Hematopoietic multipotent progenitor cell treated with erythropoietin and hydrocortisone succinate and interleukin-3 and kit ligand, for 17 days (in vitro differentiated cells): Measurements from ENCODE around the gene FMO3.

Experiments used
- DNase-seq: peaks from one replicate; pipeline ENCODE4 v3.0.0-alpha.2; 2015; ENCODE audit warnings: low spot score

FMO3 gene

DNA sequence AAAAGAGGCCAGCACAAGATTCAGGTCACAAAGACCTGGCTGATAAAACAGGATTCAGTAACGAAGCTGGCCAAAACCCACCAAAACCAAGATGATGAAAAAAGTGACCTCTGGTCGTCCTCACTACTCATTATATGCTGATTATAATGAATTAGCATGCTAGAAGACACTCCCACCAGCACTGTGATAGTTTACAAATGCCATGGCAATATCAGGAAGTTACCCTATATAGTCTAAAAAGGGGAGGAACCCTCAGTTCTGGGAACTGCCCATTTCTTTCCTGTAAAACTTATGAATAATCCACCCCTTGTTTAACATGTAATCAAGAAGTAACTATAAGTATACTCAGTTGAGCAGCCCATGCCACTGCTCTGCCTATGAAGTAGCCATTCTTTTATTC is 68.4 kb downstream of the FMO3 start:
- DNase-seq: no peak

GRCh38 chr1:171160211-171160610 is 69.5 kb downstream of the FMO3 start:
- no peak for DNase-seq

DNA sequence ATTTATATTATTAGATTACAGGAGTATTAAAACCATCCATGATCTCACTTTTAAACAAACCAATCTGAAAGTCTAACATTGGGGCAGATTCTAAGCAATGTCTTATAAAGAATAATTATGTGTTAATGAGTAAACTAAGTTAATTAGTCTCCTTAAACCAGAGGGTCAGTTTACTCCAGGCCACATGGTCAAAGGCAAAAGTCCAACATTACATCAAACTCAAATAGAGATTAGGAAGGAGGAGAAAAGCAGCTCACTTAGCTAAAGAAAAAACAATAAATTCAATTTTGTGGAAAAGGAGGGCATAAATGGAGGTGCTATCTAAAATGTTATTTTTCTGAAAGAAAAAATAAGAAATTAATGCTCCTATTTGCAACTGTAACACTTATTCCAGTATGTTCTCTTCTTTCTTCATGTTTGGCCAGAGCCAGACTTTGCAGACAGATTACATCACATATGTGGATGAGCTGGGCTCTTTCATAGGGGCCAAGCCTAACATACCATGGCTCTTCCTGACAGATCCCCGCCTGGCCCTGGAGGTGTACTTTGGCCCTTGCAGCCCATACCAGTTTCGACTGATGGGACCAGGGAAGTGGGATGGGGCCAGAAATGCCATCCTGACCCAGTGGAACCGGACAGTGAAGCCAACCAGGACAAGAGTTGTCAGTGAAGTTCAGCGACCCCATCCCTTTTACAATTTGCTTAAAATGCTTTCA is 70.1 kb downstream of the FMO3 start:
- no peak for DNase-seq

DNA sequence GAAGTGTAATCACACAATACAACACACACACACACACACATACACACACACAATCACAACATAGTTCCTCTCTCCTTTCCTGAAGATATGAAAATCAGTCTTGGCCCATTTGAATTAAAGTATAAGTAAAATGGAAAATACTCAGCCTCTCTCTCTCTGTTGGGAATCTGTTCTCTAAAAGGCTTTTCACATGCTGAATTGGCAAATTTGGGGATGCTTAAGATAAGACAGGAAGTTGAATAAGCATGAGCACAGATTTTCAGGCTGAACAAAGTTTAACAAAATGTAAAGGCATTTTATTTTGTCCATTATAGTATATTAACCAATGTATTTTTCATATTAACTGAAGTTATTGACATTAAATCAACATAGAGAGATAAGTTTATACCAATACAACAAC is 70.7 kb downstream of the FMO3 start:
- no peak for DNase-seq

DNA sequence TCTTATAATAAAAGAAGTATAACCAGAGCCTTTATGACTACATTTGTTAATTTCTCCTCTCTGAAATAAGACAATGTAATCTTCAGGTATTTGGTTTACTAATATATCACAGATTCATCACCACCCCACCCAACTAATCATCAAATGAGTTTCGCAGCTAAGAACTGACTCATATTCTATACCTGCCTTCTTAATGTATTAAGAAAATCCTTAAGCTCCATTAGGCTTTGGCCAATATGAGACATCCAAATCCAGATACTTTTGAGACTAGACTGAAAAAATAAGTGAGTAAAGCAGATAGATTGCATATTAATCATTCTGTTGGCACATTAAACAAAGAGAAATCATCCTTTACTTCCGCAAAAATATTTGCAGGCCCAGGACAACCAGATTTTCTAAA is 75.7 kb downstream of the FMO3 start:
- DNase-seq: no peak
